PC-9 (cell line): ENCODE measurements around the gene AKIP1.

Experiments used
- EZH2 ChIP-seq: fragments of 200-600 bp; sonication (generic); IDR thresholded peaks from 2 replicates; pipeline ENCODE4 v1.8.0; 2017; ENCODE audit warnings: antibody characterized with exemption, low read depth
- TF ChIP-seq, protein P1 (sequence below): fragments of 200-600 bp; sonication (generic); conservative IDR thresholded peaks from 2 replicates; pipeline ENCODE4 v1.6.1; 2017; ENCODE audit warnings: mixed run types, antibody characterized with exemption, mild to moderate bottlenecking, moderate library complexity

DNA sequence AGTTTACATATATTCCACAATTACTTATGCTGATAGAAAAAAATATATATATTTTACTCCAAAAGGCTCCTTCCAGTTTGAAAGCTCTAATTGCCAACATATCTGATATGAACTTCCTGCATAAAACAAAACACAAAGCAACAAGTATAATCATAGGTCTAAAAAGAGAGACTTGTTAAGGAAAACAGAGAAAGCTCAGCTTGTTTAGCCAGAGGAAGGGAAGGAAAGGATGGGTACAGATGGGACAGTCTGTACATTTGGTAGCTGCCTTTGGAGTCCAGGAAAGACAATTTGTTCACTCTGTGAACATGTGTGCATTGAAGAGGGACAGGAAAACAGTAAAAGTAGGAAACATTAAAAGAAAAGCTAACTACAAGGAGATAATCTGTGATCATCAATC is 45.7 kb upstream of the AKIP1 start:
- TF ChIP-seq EZH2 = no peak
- TF ChIP-seq, protein P1, sequence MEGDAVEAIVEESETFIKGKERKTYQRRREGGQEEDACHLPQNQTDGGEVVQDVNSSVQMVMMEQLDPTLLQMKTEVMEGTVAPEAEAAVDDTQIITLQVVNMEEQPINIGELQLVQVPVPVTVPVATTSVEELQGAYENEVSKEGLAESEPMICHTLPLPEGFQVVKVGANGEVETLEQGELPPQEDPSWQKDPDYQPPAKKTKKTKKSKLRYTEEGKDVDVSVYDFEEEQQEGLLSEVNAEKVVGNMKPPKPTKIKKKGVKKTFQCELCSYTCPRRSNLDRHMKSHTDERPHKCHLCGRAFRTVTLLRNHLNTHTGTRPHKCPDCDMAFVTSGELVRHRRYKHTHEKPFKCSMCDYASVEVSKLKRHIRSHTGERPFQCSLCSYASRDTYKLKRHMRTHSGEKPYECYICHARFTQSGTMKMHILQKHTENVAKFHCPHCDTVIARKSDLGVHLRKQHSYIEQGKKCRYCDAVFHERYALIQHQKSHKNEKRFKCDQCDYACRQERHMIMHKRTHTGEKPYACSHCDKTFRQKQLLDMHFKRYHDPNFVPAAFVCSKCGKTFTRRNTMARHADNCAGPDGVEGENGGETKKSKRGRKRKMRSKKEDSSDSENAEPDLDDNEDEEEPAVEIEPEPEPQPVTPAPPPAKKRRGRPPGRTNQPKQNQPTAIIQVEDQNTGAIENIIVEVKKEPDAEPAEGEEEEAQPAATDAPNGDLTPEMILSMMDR = no peak
